GM18511 (cell line): ENCODE results near the gene CADM1.
A peak's percentile ranks its signal among the peaks of the same experiment; 100 is the strongest.

ENCODE experiments used
- ATAC-seq: cut with Tn5 transposase; IDR thresholded peaks from one replicate; pipeline ENCODE4 v1.9.1; 2021; ENCODE audit warnings: mild to moderate bottlenecking, moderate library complexity; ENCODE audit not compliant: unreplicated experiment

The CADM1 gene

DNA sequence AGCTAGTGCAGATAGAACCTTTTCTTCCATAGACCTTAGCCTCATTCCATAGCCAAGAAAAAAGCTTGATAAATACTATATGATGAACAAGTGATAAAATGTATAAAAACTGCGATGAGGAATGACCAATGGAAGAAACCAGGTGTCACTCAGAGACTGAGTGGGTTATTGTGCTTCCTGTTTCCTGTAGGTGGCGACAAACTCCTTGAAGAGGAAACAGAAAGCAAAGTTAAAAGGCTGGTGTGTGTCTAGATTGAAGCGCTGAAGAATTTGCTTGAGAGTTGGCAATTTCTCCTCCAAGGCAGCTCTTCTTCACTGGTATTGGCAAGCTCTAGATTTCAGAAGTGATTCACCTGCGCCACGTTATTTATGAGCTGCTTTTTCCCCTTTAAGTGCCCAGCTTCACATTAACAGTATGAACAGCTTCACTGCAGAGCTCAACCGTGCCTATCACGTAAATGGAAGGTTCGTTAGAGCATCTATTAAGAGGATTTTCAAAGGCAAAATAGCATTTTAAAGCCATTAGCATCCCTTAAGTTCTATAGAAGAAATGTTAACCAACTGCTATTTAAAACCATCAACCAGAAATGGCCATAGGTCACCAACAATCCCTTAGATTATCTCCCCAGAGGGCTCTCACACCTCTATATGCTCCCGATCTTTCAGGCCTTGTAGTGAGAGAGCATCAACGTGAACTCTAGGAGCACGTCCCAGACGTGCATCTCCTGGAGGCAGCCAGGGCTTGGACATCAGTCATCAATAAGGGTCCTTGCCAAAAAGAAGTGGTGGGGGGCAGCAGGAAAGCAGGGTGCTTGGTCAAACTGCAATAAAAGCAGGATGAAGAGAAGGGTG is 179.4 kb downstream of the CADM1 start:
- peak; percentile 78 for ATAC-seq

GRCh38 chr11:115322553-115323203 is 181.5 kb downstream of the CADM1 start:
- ATAC-seq: no peak

- no peak for ATAC-seq
These were observed 182.5 kb downstream of the CADM1 start for GRCh38 chr11:115321605-115322289.

GRCh38 chr11:115317277-115318185 is 186.7 kb downstream of the CADM1 start:
- ATAC-seq: no peak

GRCh38 chr11:115316696-115317095 is 187.5 kb downstream of the CADM1 start:
- ATAC-seq: no peak

DNA sequence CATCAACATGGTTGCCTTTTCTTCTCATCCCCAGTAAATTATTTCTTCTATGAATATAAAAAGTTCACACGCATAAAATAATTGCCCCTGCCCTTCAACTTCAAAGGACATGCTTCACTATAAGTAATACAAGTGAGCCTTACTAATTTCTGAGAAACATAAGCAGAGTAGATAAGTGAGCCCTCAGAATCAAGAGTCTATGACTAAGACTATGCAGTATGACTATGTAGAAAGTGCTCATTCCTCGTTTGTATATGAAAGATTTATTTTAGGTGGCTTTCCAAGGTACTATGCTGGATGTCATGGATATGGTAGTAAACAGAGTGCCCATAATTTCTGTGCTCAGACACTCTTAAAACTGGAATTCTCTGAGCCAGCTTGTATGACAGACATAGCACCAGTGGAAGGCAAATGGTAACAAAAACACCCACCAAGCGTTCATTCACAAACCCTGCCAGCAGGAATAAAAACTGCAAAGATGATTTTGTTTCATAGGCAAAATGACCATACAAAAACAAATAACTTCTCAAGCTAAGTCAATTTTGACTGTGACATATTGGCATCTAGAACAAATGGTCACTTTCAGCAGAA is 189.8 kb downstream of the CADM1 start:
- no peak for ATAC-seq

- no peak for ATAC-seq
These were observed 190.9 kb downstream of the CADM1 start for GRCh38 chr11:115313224-115313838.

DNA sequence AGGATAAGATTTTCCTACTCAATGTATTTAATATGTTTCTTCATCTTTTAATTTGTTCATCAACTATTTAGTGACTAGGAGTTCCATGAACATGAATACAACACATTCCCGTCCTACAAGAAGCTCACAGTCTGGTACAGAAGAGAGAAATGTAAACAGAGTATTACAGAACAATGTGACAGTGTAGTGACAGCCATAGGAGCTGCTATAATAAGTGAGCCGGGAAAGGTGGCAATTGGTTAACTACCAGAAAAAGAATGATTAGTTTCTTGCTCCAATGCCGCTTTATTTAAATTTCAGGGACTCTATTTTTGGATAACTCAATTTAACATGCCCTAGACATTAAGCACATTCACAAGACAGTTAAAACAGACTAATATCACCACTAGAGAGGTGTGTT is 192.3 kb downstream of the CADM1 start:
- ATAC-seq: no peak

- no peak for ATAC-seq
These were observed 197.5 kb downstream of the CADM1 start for GRCh38 chr11:115306689-115307088.

DNA sequence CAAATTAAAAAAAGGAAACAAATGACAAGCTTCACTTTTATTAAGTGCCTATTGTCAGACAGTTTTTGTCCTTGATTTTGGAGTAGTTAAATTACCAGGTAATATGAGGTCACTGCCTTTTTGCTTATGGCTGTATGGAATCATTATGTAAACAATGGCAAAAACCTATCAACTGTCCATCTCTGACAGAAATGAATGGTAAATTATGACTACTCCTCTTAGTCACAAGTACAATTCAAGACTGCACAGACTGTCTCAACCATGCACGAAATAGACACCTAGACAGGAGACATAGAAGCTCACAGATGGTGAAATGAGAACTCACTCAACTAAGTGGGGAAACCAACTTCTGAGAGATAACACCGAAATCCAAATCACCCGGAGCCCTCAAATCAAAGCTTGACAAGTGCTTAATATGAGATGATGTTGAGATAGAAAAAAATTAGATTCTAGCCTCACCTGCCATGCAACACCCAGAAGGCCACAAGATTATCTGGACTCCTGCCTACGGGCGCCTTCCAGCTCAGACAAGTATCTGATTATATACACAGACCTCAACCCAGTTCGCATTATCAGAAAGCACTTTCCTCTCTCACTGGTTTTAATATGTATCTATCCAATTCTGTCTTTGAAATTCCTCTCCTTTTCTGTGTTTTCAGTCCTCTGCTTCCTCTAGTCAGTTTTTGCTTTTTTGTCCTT is 199.3 kb downstream of the CADM1 start:
- ATAC-seq: no peak

GRCh38 chr11:115303929-115304531 is 200.2 kb downstream of the CADM1 start:
- no peak for ATAC-seq

DNA sequence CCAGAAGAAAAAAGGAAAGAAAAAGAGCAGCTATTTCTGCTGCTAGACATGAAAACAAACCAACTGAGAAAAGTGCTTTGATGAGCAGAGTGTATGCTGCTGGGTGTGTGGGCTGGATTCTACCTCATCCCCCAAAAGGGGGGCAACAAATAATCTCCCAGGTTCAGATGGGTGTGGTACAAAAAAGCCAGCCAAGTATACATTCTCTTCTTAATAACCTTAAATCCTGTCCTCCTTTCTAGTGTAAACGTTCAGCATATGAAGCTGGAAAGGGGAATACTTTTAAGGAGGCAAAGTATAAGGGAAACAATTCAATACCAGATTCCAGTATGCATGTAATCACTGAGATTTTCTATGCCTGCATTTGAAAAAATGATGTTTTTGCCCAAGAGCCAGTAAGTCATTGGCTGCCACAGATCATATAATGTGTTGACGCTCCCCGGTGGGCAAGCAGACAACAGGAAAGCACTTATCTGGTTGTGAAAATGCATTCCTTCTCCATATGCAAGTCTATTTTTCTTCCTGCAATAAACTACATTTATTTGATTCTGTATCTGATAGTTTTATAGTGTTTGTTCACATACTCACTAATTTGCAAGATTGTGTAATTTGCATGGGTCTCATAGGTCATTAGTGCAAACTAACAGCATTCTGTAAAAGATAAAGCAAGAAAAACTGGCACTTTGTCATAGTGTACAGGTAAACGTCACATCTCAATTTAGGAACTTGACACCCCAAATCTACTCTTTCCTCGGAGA is 201.1 kb downstream of the CADM1 start:
- ATAC-seq: no peak

DNA sequence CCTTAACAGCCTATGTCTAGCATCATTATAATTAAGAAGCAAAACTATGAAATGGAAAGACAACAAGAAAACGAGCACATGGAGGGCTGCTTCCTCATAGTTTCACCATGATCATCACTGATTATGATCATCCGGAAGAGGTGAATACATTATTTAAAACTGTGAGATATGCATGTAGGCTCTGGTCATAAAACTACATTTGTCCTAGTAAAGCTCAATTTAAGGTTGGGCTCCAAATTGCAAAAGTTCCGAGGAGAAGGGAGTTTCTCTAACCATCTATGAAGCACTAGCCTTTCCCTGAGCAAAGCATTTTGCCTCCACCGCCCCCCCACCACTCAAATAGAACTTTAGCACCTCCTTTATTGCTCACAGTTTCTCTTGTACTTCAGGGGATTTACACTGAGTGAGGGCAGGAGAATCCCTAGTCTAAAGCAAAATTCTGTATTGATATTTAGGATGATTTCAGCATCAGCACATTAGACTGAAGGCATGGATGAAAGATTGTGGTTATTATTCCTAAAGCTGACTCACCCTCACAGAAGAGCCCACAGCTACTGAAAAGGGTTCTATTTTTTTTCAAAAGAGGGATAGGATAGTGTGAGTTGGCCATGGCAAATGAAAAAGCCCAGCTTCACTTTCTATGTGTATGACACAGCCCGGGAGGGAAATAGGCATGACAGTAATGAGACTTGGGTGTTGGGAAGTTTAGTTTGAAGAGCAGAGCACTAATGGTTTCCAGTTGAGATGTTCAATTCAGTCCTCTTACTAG is 203.4 kb downstream of the CADM1 start:
- ATAC-seq: no peak

GRCh38 chr11:115298300-115299012 is 205.8 kb downstream of the CADM1 start:
- no peak for ATAC-seq

DNA sequence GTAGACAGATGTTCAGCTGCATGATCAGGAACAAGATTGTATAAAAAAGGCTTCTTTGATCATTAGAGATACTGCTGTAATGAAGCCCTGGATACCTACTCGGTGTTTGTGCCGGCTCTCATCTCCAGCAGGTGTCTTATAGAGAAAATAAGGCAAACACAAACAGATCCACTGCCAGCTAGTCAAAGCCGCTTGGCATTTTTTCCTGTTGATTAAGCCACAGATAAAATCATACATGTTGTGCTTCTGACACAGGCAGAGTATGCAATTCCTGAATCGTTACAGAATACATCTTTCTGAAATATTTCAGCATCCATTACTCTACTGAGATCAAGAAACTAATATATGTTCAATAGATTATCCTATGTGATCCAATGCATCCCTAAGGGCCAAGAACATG is 206.9 kb downstream of the CADM1 start:
- no peak for ATAC-seq

GRCh38 chr11:115291325-115291724 is 212.9 kb downstream of the CADM1 start:
- ATAC-seq: no peak

- no peak for ATAC-seq
These were observed 213.3 kb downstream of the CADM1 start for GRCh38 chr11:115290893-115291292.
